Liver (tissue), 9 donors: Measurements from ENCODE around the gene CAPS. TPM values are rescaled to one million over a fixed set of nuclear protein-coding genes. Genes with fewer than 3 reads are reported as not detected.

ENCODE experiments used
- DNase-seq: peaks from one replicate; pipeline ENCODE4 v3.0.0-alpha.2; 2017; ENCODE audit warnings: low spot score
- H3K27ac ChIP-seq, 2 donors: one replicate each; pipeline ENCODE4 v1.7.0; 2013; ENCODE audit warnings: inconsistent platforms in 2 of 2, low read length in 2 of 2, control low read depth in 1 of 2, low read depth in 1 of 2, mild to moderate bottlenecking in 1 of 2
- H3K27me3 ChIP-seq, 4 donors: one replicate each; pipeline versions ENCODE4 v1.6.1 to v1.7.0; 2013; ENCODE audit warnings: low read length in 3 of 4, inconsistent platforms in 1 of 4, mild to moderate bottlenecking in 1 of 4, moderate library complexity in 1 of 4; ENCODE audit not compliant: control insufficient read depth in 4 of 4, insufficient read depth in 4 of 4
- H3K36me3 ChIP-seq, 4 donors: one replicate each; pipeline versions ENCODE4 v1.6.1 to v1.7.0; 2013; ENCODE audit warnings: low read length in 3 of 4, mild to moderate bottlenecking in 3 of 4, low read depth in 1 of 4, moderate library complexity in 1 of 4; ENCODE audit not compliant: control insufficient read depth in 4 of 4, insufficient read depth in 3 of 4
- H3K4me1 ChIP-seq, 4 donors: one replicate each; pipeline versions ENCODE4 v1.6.1 to v1.7.0; 2013; ENCODE audit warnings: low read length in 3 of 4, mild to moderate bottlenecking in 3 of 4, moderate library complexity in 1 of 4; ENCODE audit not compliant: control insufficient read depth in 4 of 4, insufficient read depth in 4 of 4
- H3K4me3 ChIP-seq, 3 donors: one replicate each; pipeline versions ENCODE4 v1.6.1 to v1.7.0; 2013; ENCODE audit warnings: low read length in 3 of 3, control low read depth in 1 of 3, low read depth in 1 of 3, mild to moderate bottlenecking in 1 of 3
- H3K9ac ChIP-seq, 2 donors: one replicate each; pipeline ENCODE4 v1.7.0; 2013; ENCODE audit warnings: low read length in 2 of 2, mild to moderate bottlenecking in 2 of 2, moderate library complexity in 2 of 2, control low read depth in 1 of 2, low read depth in 1 of 2
- H3K9me3 ChIP-seq, 4 donors: one replicate each; pipeline versions ENCODE4 v1.6.1 to v1.7.0; 2013; ENCODE audit warnings: low read length in 3 of 4; ENCODE audit not compliant: control insufficient read depth in 4 of 4
- EGR1 ChIP-seq, 2 donors: IDR thresholded peaks; 2 replicates each; pipeline ENCODE4 v1.6.1; 2016 to 2018; ENCODE audit warnings: antibody characterized with exemption in 2 of 2, low read depth in 2 of 2
- FOXA1 ChIP-seq: IDR thresholded peaks from 2 replicates; pipeline ENCODE4 v1.6.1; 2016; ENCODE audit warnings: antibody characterized with exemption
- FOXA2 ChIP-seq: IDR thresholded peaks from 2 replicates; pipeline ENCODE4 v1.6.1; 2016; ENCODE audit warnings: antibody characterized with exemption
- GABPA ChIP-seq, 2 donors: IDR thresholded peaks in 1 of 2; conservative IDR thresholded peaks in 1 of 2; 2 replicates each; pipeline ENCODE4 v1.6.1; 2016; ENCODE audit warnings: antibody characterized with exemption in 2 of 2, mild to moderate bottlenecking in 1 of 2, moderate library complexity in 1 of 2
- HNF4A ChIP-seq, 2 donors: conservative IDR thresholded peaks; 2 replicates each; pipeline ENCODE4 v1.6.1; 2016; ENCODE audit warnings: antibody characterized with exemption in 2 of 2, mild to moderate bottlenecking in 2 of 2
- HNF4G ChIP-seq: IDR thresholded peaks from 2 replicates; pipeline ENCODE4 v1.6.1; 2016; ENCODE audit warnings: antibody characterized with exemption
- JUND ChIP-seq, 2 donors: IDR thresholded peaks; 2 replicates each; pipeline ENCODE4 v1.6.1; 2016; ENCODE audit warnings: antibody characterized with exemption in 2 of 2
- NR2F2 ChIP-seq: IDR thresholded peaks from 2 replicates; pipeline ENCODE4 v1.6.1; 2016; ENCODE audit warnings: antibody characterized with exemption
- RAD21 ChIP-seq, 2 donors: IDR thresholded peaks; 2 replicates each; pipeline ENCODE4 v1.6.1; 2016; ENCODE audit warnings: antibody characterized with exemption in 2 of 2, mild to moderate bottlenecking in 2 of 2
- RXRA ChIP-seq, 2 donors: IDR thresholded peaks; 2 replicates each; pipeline ENCODE4 v1.6.1; 2017 to 2018; ENCODE audit warnings: antibody characterized with exemption in 2 of 2, mild to moderate bottlenecking in 1 of 2
- SP1 ChIP-seq: IDR thresholded peaks from 2 replicates; pipeline ENCODE4 v1.6.1; 2018; ENCODE audit warnings: antibody characterized with exemption, mild to moderate bottlenecking
- TAF1 ChIP-seq: conservative IDR thresholded peaks from 2 replicates; pipeline ENCODE4 v1.6.1; 2016; ENCODE audit warnings: antibody characterized with exemption, mild to moderate bottlenecking
- YY1 ChIP-seq: IDR thresholded peaks from 2 replicates; pipeline ENCODE4 v1.6.1; 2016; ENCODE audit warnings: antibody characterized with exemption, mild to moderate bottlenecking
- ZBTB33 ChIP-seq: IDR thresholded peaks from 2 replicates; pipeline ENCODE4 v1.6.1; 2016; ENCODE audit warnings: antibody characterized with exemption
- WGBS: extraction: QIAGEN DNeasy Blood & Tissue Kit; methylation state at CpG from one replicate; pipeline ENCODE4 v1.1.7; 2013; 5-methylcytosine and 5-hydroxymethylcytosine counted together
- polyA plus RNA-seq, 2 donors: library from polyadenylated mRNA; stranded (reverse) in 1 of 2; unstranded in 1 of 2; fragments of 200-250 nt in 1 of 2; fragments of >200 nt in 1 of 2; fragmentation: Nextera tagmentation in 1 of 2; extraction: Ambion mirVana in 1 of 2; gene quantifications; one replicate each; pipeline versions ENCODE4 v1.2.1 to v1.2.3, GENCODE V29; 2013 to 2015
- total RNA-seq, 2 donors: library from RNA; depleted of rRNA; stranded (reverse); fragments of >200 nt; gene quantifications; one replicate each; pipeline ENCODE4 v1.2.3, GENCODE V29; 2014
- TF ChIP-seq, protein P1 (sequence below): IDR thresholded peaks from 2 replicates; pipeline ENCODE4 v1.6.1; 2016; ENCODE audit warnings: antibody characterized with exemption, mild to moderate bottlenecking
- TF ChIP-seq, protein P2 (sequence below): fragments of 150-350 bp; IDR thresholded peaks from 2 replicates; pipeline ENCODE4 v1.5.1; 2017; ENCODE audit warnings: improper control_type of control experiment, low read depth, low read length; ENCODE audit not compliant: missing input control
- TF ChIP-seq, protein P3 (sequence below): IDR thresholded peaks from 2 replicates; pipeline ENCODE4 v1.6.1; 2016; ENCODE audit warnings: antibody characterized with exemption
- donor health status: healthy.
- donor health status: healthy.
- donor health status: healthy.
- donor health status: healthy.
- donor health status: healthy.

Gene CAPS
- total and polyA plus RNA-seq, 4 donors, result 2.1 to 11.4 (median 3.5) TPM

GRCh38 chr19:5880604-5881078 is 33.4 kb upstream of the CAPS start (continued):
- TF ChIP-seq, protein P1, sequence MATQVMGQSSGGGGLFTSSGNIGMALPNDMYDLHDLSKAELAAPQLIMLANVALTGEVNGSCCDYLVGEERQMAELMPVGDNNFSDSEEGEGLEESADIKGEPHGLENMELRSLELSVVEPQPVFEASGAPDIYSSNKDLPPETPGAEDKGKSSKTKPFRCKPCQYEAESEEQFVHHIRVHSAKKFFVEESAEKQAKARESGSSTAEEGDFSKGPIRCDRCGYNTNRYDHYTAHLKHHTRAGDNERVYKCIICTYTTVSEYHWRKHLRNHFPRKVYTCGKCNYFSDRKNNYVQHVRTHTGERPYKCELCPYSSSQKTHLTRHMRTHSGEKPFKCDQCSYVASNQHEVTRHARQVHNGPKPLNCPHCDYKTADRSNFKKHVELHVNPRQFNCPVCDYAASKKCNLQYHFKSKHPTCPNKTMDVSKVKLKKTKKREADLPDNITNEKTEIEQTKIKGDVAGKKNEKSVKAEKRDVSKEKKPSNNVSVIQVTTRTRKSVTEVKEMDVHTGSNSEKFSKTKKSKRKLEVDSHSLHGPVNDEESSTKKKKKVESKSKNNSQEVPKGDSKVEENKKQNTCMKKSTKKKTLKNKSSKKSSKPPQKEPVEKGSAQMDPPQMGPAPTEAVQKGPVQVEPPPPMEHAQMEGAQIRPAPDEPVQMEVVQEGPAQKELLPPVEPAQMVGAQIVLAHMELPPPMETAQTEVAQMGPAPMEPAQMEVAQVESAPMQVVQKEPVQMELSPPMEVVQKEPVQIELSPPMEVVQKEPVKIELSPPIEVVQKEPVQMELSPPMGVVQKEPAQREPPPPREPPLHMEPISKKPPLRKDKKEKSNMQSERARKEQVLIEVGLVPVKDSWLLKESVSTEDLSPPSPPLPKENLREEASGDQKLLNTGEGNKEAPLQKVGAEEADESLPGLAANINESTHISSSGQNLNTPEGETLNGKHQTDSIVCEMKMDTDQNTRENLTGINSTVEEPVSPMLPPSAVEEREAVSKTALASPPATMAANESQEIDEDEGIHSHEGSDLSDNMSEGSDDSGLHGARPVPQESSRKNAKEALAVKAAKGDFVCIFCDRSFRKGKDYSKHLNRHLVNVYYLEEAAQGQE, result peak; percentile 57
- peak; percentile 72 for TF ChIP-seq SP1
- peak; percentile 44 for TF ChIP-seq FOXA2

DNA sequence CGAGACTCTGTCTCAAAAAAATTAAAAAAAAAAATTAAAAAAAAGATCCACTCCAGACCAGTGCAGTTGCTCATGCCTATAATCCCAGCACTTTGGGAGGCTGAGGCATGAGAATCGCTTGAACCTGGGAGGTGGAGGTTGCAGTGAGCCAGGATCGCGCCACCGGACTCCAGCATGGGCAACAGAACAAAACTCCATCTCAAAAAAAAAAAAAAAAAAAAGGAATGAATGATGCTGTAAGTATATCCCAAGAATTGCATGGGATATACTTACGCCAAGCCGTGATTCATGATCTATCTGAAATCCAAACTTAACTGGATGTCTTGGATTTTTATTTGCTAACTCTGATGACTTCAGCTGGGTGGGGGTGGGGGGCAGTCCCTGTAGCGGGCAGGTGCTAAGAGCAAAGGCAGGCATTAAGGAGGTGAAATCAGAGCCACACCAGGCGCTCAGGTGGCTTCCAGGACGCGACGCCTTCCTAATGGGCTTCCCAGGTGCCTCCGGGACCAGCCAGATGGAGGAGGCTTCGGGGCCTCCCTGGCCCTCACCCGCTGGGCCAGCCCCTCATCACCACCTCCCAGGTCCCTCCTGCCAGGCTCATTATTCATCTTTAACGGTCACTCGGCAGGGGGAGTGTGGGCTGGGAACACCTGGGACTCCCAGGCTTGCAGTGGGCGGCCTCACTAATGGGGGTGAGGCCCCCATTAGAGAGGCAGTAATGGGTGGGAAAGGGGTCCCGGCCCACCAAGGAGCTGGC is 32.3 kb upstream of the CAPS start:
- Histone ChIP-seq H3K4me1 (peaks cover 10 to 23% (median 14%) of the 10 kb centered on the region in 4 donors), H3K27me3 (no peaks in the 10 kb centered on the region), H3K36me3 (no peaks in the 10 kb centered on the region), H3K27ac (peak overlapping the region in 1 of 2 donors; percentile 54), H3K4me3 (no peak overlapping the region), H3K9me3 (no peaks in the 10 kb centered on the region), H3K9ac (no peak overlapping the region)
- DNase-seq, result no peak
- TF ChIP-seq EGR1 (IDR thresholded peaks at IDR 0.05; ENCODE audit: low read depth in 2 of 2) (no peak), FOXA2 (no peak), FOXA1 (no peak), JUND (IDR thresholded peaks at IDR 0.05) (no peak), GABPA (IDR thresholded peaks at IDR 0.05 in 1 of 2, conservative IDR thresholded peaks at IDR 0.05 in 1 of 2) (no peak), RAD21 (IDR thresholded peaks at IDR 0.05) (no peak), RXRA (IDR thresholded peaks at IDR 0.05) (no peak), HNF4A (conservative IDR thresholded peaks at IDR 0.05) (no peak), NR2F2 (no peak), ZBTB33 (no peak), SP1 (no peak), HNF4G (no peak), YY1 (no peak), TAF1 (no peak)
- TF ChIP-seq, protein P2, sequence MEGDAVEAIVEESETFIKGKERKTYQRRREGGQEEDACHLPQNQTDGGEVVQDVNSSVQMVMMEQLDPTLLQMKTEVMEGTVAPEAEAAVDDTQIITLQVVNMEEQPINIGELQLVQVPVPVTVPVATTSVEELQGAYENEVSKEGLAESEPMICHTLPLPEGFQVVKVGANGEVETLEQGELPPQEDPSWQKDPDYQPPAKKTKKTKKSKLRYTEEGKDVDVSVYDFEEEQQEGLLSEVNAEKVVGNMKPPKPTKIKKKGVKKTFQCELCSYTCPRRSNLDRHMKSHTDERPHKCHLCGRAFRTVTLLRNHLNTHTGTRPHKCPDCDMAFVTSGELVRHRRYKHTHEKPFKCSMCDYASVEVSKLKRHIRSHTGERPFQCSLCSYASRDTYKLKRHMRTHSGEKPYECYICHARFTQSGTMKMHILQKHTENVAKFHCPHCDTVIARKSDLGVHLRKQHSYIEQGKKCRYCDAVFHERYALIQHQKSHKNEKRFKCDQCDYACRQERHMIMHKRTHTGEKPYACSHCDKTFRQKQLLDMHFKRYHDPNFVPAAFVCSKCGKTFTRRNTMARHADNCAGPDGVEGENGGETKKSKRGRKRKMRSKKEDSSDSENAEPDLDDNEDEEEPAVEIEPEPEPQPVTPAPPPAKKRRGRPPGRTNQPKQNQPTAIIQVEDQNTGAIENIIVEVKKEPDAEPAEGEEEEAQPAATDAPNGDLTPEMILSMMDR, result no peak
- TF ChIP-seq, protein P1, result no peak
- TF ChIP-seq, protein P3, sequence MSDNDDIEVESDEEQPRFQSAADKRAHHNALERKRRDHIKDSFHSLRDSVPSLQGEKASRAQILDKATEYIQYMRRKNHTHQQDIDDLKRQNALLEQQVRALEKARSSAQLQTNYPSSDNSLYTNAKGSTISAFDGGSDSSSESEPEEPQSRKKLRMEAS, result no peak
- 81% methylated on average over 19 of the region's 19 CpGs for WGBS
